ENCODE measurements around the gene C4BPA.

DNA sequence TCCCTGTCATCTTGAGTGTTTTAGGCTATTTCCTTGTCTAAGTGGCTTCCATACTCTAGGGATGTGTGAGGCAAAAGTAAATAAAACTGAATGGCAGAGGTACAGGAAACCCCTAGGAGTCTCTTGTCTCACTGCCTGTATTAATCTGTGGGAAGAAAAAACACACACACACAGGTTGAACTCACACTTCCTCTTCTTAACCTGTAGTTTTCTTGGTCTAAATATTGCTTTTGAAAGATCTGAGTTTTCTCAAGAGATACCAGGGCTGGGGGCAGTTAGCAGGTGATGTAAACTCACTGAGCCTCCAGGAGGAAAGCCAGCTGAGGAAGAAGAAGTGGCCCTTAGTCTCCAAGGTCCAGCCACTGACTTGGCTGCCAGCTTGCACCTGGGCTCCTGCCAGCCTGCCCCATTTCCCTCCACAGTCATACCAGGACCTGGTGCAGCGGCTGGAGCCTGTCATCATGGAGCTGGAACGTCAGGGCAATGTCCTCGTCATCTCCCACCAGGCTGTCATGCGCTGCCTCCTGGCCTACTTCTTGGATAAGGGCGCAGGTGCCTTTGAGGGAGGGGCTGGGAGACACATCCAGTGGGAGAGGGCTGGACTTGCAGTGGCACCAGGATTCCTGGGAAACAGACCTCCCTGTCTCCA is 34.1 kb upstream of the C4BPA start:
- TF ChIP-seq SNAI2 (CRISPR knock-in tag; IDR thresholded peaks at IDR 0.05) (no peak), ZFP30 (CRISPR knock-in tag; IDR thresholded peaks at IDR 0.05) (no peak), TCF4 (CRISPR knock-in tag; IDR thresholded peaks at IDR 0.05; ENCODE audit: borderline replicate concordance) (no peak), ZNF565 (CRISPR knock-in tag; conservative IDR thresholded peaks at IDR 0.05; ENCODE audit: low read depth) (no peak), ESRRG (CRISPR knock-in tag; IDR thresholded peaks at IDR 0.05) (no peak), ZFP3 (CRISPR knock-in tag; IDR thresholded peaks at IDR 0.05) (no peak), BACH2 (CRISPR knock-in tag; IDR thresholded peaks at IDR 0.05; ENCODE audit: borderline replicate concordance) (no peak), ARNTL (CRISPR knock-in tag; IDR thresholded peaks at IDR 0.05; ENCODE audit: borderline replicate concordance, low read depth) (no peak), ZNF70 (CRISPR knock-in tag; IDR thresholded peaks at IDR 0.05) (no peak)
- TF ChIP-seq, protein P1, sequence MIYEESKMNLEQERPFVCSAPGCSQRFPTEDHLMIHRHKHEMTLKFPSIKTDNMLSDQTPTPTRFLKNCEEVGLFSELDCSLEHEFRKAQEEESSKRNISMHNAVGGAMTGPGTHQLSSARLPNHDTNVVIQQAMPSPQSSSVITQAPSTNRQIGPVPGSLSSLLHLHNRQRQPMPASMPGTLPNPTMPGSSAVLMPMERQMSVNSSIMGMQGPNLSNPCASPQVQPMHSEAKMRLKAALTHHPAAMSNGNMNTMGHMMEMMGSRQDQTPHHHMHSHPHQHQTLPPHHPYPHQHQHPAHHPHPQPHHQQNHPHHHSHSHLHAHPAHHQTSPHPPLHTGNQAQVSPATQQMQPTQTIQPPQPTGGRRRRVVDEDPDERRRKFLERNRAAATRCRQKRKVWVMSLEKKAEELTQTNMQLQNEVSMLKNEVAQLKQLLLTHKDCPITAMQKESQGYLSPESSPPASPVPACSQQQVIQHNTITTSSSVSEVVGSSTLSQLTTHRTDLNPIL (CRISPR knock-in tag; IDR thresholded peaks at IDR 0.05; ENCODE audit: low read depth): no peak
- TF ChIP-seq, protein P2, sequence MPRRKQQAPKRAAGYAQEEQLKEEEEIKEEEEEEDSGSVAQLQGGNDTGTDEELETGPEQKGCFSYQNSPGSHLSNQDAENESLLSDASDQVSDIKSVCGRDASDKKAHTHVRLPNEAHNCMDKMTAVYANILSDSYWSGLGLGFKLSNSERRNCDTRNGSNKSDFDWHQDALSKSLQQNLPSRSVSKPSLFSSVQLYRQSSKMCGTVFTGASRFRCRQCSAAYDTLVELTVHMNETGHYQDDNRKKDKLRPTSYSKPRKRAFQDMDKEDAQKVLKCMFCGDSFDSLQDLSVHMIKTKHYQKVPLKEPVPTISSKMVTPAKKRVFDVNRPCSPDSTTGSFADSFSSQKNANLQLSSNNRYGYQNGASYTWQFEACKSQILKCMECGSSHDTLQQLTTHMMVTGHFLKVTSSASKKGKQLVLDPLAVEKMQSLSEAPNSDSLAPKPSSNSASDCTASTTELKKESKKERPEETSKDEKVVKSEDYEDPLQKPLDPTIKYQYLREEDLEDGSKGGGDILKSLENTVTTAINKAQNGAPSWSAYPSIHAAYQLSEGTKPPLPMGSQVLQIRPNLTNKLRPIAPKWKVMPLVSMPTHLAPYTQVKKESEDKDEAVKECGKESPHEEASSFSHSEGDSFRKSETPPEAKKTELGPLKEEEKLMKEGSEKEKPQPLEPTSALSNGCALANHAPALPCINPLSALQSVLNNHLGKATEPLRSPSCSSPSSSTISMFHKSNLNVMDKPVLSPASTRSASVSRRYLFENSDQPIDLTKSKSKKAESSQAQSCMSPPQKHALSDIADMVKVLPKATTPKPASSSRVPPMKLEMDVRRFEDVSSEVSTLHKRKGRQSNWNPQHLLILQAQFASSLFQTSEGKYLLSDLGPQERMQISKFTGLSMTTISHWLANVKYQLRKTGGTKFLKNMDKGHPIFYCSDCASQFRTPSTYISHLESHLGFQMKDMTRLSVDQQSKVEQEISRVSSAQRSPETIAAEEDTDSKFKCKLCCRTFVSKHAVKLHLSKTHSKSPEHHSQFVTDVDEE (CRISPR knock-in tag; IDR thresholded peaks at IDR 0.05): no peak
- TF ChIP-seq, protein P3, sequence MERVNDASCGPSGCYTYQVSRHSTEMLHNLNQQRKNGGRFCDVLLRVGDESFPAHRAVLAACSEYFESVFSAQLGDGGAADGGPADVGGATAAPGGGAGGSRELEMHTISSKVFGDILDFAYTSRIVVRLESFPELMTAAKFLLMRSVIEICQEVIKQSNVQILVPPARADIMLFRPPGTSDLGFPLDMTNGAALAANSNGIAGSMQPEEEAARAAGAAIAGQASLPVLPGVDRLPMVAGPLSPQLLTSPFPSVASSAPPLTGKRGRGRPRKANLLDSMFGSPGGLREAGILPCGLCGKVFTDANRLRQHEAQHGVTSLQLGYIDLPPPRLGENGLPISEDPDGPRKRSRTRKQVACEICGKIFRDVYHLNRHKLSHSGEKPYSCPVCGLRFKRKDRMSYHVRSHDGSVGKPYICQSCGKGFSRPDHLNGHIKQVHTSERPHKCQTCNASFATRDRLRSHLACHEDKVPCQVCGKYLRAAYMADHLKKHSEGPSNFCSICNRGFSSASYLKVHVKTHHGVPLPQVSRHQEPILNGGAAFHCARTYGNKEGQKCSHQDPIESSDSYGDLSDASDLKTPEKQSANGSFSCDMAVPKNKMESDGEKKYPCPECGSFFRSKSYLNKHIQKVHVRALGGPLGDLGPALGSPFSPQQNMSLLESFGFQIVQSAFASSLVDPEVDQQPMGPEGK (CRISPR knock-in tag; IDR thresholded peaks at IDR 0.05; ENCODE audit: borderline replicate concordance): no peak
- TF ChIP-seq, protein P4, sequence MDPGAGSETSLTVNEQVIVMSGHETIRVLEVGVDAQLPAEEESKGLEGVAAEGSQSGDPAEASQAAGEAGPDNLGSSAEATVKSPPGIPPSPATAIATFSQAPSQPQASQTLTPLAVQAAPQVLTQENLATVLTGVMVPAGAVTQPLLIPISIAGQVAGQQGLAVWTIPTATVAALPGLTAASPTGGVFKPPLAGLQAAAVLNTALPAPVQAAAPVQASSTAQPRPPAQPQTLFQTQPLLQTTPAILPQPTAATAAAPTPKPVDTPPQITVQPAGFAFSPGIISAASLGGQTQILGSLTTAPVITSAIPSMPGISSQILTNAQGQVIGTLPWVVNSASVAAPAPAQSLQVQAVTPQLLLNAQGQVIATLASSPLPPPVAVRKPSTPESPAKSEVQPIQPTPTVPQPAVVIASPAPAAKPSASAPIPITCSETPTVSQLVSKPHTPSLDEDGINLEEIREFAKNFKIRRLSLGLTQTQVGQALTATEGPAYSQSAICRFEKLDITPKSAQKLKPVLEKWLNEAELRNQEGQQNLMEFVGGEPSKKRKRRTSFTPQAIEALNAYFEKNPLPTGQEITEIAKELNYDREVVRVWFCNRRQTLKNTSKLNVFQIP (CRISPR knock-in tag; IDR thresholded peaks at IDR 0.05; ENCODE audit: borderline replicate concordance, low read depth): no peak
